HEK293 (cell line): ENCODE measurements around the gene EYS.

Source experiments
- CTCF ChIA-PET: fragments of 350-600 bp; formaldehyde crosslinking; extraction: SDS; loops from one replicate; lab custom pipeline; 2021; ENCODE audit warnings: antibody characterized with exemption; lab: Yijun Ruan, JAX
- POLR2A ChIA-PET: fragments of 300-600 bp; formaldehyde crosslinking; extraction: SDS; loops from one replicate; lab custom pipeline; 2020; ENCODE audit warnings: antibody characterized with exemption, inconsistent platforms; lab: Yijun Ruan, JAX
- H3K27ac ChIP-seq: fragments of 200-500 bp; sonication (Bioruptor generic); 2 replicates; pipeline ENCODE4 v1.5.1; 2014; ENCODE audit warnings: low read depth, low read length, control low read depth, inconsistent platforms; ENCODE audit errors: extremely low read depth
- H3K36me3 ChIP-seq, 2 experiments: fragments of 200-500 bp in 1 of 2; sonication (Bioruptor generic) in 1 of 2; 1 replicate in 1 of 2; 2 replicates in 1 of 2; pipeline ENCODE4 v1.5.1; 2014 to 2017; ENCODE audit warnings: inconsistent platforms in 2 of 2, low read length in 2 of 2; ENCODE audit not compliant: control insufficient read depth in 2 of 2, insufficient read depth in 1 of 2
- H3K4me1 ChIP-seq: fragments of 200-500 bp; sonication (Bioruptor generic); 2 replicates; pipeline ENCODE4 v1.5.1; 2014; ENCODE audit warnings: mild to moderate bottlenecking, low read length, inconsistent platforms; ENCODE audit not compliant: control insufficient read depth, insufficient read depth
- H3K4me3 ChIP-seq: 2 replicates; pipeline ENCODE4 v1.5.1; 2011; ENCODE audit warnings: low read depth, mild to moderate bottlenecking, control low read depth, low read length, moderate library complexity
- H3K9me3 ChIP-seq: fragments of 200-500 bp; sonication (Bioruptor generic); 2 replicates; pipeline ENCODE4 v1.5.1; 2014; ENCODE audit warnings: low read depth, low read length, inconsistent platforms; ENCODE audit not compliant: control insufficient read depth, insufficient read depth
- BCL11A ChIP-seq: fragments of 450-650 bp; formaldehyde crosslinking; IDR thresholded peaks from 2 replicates; pipeline ENCODE4 v1.5.1; 2016; ENCODE audit warnings: low read depth, missing biosample characterization, missing genetic modification characterization
- SALL2 ChIP-seq: fragments of 450-650 bp; formaldehyde crosslinking; IDR thresholded peaks from 2 replicates; pipeline ENCODE4 v1.5.0; 2017; ENCODE audit warnings: missing biosample characterization, mild to moderate bottlenecking, missing genetic modification characterization, borderline replicate concordance
- SP3 ChIP-seq: fragments of 450-650 bp; formaldehyde crosslinking; IDR thresholded peaks from 2 replicates; pipeline ENCODE4 v1.5.1; 2016; ENCODE audit warnings: missing biosample characterization, missing genetic modification characterization
- ZBTB6 ChIP-seq: fragments of 450-650 bp; formaldehyde crosslinking; IDR thresholded peaks from 2 replicates; pipeline ENCODE4 v1.5.1; 2017; ENCODE audit warnings: missing biosample characterization, missing genetic modification characterization
- ZIC2 ChIP-seq: fragments of 450-650 bp; formaldehyde crosslinking; IDR thresholded peaks from 2 replicates; pipeline ENCODE4 v1.5.1; 2016; ENCODE audit warnings: missing biosample characterization, missing genetic modification characterization
- ZNF175 ChIP-seq: fragments of 450-650 bp; formaldehyde crosslinking; IDR thresholded peaks from 2 replicates; pipeline ENCODE4 v1.5.1; 2016; ENCODE audit warnings: missing biosample characterization, missing genetic modification characterization
- ZNF19 ChIP-seq: fragments of 450-650 bp; formaldehyde crosslinking; IDR thresholded peaks from 2 replicates; pipeline ENCODE4; 2016; ENCODE audit warnings: missing biosample characterization, missing genetic modification characterization, low read depth
- ZNF248 ChIP-seq: fragments of 450-650 bp; formaldehyde crosslinking; IDR thresholded peaks from 2 replicates; pipeline ENCODE4 v1.5.1; 2017; ENCODE audit warnings: missing biosample characterization, missing genetic modification characterization
- ZNF350 ChIP-seq: fragments of 450-650 bp; formaldehyde crosslinking; IDR thresholded peaks from 2 replicates; pipeline ENCODE4 v1.5.0; 2017; ENCODE audit warnings: missing biosample characterization, mild to moderate bottlenecking, missing genetic modification characterization
- ZNF398 ChIP-seq: fragments of 450-650 bp; formaldehyde crosslinking; IDR thresholded peaks from 2 replicates; pipeline ENCODE4 v1.5.1; 2017; ENCODE audit warnings: missing biosample characterization, missing genetic modification characterization
- ZNF433 ChIP-seq: fragments of 450-650 bp; formaldehyde crosslinking; IDR thresholded peaks from 2 replicates; pipeline ENCODE4 v1.5.1; 2016; ENCODE audit warnings: missing biosample characterization, missing genetic modification characterization, low read depth
- ZNF571 ChIP-seq: fragments of 450-650 bp; formaldehyde crosslinking; IDR thresholded peaks from 2 replicates; pipeline ENCODE4 v1.5.0; 2017; ENCODE audit warnings: missing biosample characterization, missing genetic modification characterization
- ZNF768 ChIP-seq: fragments of 450-650 bp; formaldehyde crosslinking; IDR thresholded peaks from 2 replicates; pipeline ENCODE4 v1.5.1; 2018; ENCODE audit warnings: missing biosample characterization, mild to moderate bottlenecking, missing genetic modification characterization
- ZNF785 ChIP-seq: fragments of 450-650 bp; formaldehyde crosslinking; IDR thresholded peaks from 2 replicates; pipeline ENCODE4 v1.5.1; 2016; ENCODE audit warnings: missing biosample characterization, missing genetic modification characterization
- TF ChIP-seq, protein P1 (sequence below): fragments of 450-650 bp; formaldehyde crosslinking; IDR thresholded peaks from 2 replicates; pipeline ENCODE4 v1.5.1; 2017; ENCODE audit warnings: missing biosample characterization, missing genetic modification characterization
- TF ChIP-seq, protein P2 (sequence below): fragments of 450-650 bp; formaldehyde crosslinking; IDR thresholded peaks from 2 replicates; pipeline ENCODE4 v1.5.1; 2016; ENCODE audit warnings: missing biosample characterization, missing genetic modification characterization
- TF ChIP-seq, protein P3 (sequence below): fragments of 450-650 bp; formaldehyde crosslinking; IDR thresholded peaks from 2 replicates; pipeline ENCODE4 v1.5.1; 2016; ENCODE audit warnings: missing biosample characterization, missing genetic modification characterization
- TF ChIP-seq, protein P4 (sequence below): fragments of 450-650 bp; formaldehyde crosslinking; IDR thresholded peaks from 2 replicates; pipeline ENCODE4 v1.5.1; 2017; ENCODE audit warnings: missing biosample characterization, missing genetic modification characterization
- TF ChIP-seq, protein P5 (sequence below): fragments of 450-650 bp; formaldehyde crosslinking; IDR thresholded peaks from 2 replicates; pipeline ENCODE4 v1.5.1; 2016; ENCODE audit warnings: missing biosample characterization, missing genetic modification characterization, borderline replicate concordance

The EYS gene

DNA sequence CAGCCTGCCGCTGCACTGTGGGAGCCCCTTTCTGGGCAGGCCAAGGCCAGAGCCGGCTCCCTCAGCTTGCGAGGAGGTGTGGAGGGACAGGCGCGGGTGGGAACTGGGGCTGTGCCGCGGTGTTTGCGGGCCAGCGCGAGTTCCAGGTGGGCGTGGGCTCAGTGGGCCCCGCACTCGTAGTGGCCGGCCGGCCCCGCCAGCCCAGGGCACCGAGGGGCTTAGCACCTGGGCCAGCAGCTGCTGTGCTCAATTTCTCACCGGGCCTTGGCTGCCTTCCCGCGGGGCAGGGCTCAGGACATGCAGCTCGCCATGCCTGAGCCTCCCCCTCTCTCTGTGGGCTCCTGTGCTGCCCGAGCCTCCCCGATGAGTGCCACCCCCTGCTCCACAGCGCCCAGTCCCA is 1683.3 kb downstream of the EYS start:
- no peak overlapping the region for H3K27ac ChIP-seq
- no peaks in the 10 kb centered on the region for H3K9me3 ChIP-seq
- no peaks in the 10 kb centered on the region for H3K4me1 ChIP-seq
- no peak overlapping the region for H3K4me3 ChIP-seq
- no peaks in the 10 kb centered on the region for H3K36me3 ChIP-seq
- CTCF ChIA-PET = no interaction called here
- TF ChIP-seq, protein P1, sequence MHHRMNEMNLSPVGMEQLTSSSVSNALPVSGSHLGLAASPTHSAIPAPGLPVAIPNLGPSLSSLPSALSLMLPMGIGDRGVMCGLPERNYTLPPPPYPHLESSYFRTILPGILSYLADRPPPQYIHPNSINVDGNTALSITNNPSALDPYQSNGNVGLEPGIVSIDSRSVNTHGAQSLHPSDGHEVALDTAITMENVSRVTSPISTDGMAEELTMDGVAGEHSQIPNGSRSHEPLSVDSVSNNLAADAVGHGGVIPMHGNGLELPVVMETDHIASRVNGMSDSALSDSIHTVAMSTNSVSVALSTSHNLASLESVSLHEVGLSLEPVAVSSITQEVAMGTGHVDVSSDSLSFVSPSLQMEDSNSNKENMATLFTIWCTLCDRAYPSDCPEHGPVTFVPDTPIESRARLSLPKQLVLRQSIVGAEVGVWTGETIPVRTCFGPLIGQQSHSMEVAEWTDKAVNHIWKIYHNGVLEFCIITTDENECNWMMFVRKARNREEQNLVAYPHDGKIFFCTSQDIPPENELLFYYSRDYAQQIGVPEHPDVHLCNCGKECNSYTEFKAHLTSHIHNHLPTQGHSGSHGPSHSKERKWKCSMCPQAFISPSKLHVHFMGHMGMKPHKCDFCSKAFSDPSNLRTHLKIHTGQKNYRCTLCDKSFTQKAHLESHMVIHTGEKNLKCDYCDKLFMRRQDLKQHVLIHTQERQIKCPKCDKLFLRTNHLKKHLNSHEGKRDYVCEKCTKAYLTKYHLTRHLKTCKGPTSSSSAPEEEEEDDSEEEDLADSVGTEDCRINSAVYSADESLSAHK (tag by site-specific recombination) = no peak
- TF ChIP-seq ZNF785 (tag by site-specific recombination) (no peak), ZNF398 (tag by site-specific recombination) (no peak), ZNF350 (tag by site-specific recombination) (no peak), ZNF175 (tag by site-specific recombination) (no peak), ZNF433 (tag by site-specific recombination) (no peak), ZNF768 (no peak), ZBTB6 (tag by site-specific recombination) (no peak), BCL11A (tag by site-specific recombination) (no peak), ZNF248 (tag by site-specific recombination) (no peak), SP3 (tag by site-specific recombination) (no peak), ZNF19 (tag by site-specific recombination) (no peak), ZNF571 (tag by site-specific recombination) (no peak), ZIC2 (no peak), SALL2 (tag by site-specific recombination) (no peak)
- TF ChIP-seq, protein P2, sequence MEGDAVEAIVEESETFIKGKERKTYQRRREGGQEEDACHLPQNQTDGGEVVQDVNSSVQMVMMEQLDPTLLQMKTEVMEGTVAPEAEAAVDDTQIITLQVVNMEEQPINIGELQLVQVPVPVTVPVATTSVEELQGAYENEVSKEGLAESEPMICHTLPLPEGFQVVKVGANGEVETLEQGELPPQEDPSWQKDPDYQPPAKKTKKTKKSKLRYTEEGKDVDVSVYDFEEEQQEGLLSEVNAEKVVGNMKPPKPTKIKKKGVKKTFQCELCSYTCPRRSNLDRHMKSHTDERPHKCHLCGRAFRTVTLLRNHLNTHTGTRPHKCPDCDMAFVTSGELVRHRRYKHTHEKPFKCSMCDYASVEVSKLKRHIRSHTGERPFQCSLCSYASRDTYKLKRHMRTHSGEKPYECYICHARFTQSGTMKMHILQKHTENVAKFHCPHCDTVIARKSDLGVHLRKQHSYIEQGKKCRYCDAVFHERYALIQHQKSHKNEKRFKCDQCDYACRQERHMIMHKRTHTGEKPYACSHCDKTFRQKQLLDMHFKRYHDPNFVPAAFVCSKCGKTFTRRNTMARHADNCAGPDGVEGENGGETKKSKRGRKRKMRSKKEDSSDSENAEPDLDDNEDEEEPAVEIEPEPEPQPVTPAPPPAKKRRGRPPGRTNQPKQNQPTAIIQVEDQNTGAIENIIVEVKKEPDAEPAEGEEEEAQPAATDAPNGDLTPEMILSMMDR (tag by site-specific recombination) = no peak
- TF ChIP-seq, protein P3, sequence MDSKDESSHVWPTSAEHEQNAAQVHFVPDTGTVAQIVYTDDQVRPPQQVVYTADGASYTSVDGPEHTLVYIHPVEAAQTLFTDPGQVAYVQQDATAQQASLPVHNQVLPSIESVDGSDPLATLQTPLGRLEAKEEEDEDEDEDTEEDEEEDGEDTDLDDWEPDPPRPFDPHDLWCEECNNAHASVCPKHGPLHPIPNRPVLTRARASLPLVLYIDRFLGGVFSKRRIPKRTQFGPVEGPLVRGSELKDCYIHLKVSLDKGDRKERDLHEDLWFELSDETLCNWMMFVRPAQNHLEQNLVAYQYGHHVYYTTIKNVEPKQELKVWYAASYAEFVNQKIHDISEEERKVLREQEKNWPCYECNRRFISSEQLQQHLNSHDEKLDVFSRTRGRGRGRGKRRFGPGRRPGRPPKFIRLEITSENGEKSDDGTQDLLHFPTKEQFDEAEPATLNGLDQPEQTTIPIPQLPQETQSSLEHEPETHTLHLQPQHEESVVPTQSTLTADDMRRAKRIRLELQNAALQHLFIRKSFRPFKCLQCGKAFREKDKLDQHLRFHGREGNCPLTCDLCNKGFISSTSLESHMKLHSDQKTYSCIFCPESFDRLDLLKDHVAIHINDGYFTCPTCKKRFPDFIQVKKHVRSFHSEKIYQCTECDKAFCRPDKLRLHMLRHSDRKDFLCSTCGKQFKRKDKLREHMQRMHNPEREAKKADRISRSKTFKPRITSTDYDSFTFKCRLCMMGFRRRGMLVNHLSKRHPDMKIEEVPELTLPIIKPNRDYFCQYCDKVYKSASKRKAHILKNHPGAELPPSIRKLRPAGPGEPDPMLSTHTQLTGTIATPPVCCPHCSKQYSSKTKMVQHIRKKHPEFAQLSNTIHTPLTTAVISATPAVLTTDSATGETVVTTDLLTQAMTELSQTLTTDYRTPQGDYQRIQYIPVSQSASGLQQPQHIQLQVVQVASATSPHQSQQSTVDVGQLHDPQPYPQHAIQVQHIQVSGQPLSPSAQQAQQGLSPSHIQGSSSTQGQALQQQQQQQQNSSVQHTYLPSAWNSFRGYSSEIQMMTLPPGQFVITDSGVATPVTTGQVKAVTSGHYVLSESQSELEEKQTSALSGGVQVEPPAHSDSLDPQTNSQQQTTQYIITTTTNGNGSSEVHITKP (tag by site-specific recombination) = no peak
- TF ChIP-seq, protein P4, sequence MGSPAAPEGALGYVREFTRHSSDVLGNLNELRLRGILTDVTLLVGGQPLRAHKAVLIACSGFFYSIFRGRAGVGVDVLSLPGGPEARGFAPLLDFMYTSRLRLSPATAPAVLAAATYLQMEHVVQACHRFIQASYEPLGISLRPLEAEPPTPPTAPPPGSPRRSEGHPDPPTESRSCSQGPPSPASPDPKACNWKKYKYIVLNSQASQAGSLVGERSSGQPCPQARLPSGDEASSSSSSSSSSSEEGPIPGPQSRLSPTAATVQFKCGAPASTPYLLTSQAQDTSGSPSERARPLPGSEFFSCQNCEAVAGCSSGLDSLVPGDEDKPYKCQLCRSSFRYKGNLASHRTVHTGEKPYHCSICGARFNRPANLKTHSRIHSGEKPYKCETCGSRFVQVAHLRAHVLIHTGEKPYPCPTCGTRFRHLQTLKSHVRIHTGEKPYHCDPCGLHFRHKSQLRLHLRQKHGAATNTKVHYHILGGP (tag by site-specific recombination) = no peak
- TF ChIP-seq, protein P5, sequence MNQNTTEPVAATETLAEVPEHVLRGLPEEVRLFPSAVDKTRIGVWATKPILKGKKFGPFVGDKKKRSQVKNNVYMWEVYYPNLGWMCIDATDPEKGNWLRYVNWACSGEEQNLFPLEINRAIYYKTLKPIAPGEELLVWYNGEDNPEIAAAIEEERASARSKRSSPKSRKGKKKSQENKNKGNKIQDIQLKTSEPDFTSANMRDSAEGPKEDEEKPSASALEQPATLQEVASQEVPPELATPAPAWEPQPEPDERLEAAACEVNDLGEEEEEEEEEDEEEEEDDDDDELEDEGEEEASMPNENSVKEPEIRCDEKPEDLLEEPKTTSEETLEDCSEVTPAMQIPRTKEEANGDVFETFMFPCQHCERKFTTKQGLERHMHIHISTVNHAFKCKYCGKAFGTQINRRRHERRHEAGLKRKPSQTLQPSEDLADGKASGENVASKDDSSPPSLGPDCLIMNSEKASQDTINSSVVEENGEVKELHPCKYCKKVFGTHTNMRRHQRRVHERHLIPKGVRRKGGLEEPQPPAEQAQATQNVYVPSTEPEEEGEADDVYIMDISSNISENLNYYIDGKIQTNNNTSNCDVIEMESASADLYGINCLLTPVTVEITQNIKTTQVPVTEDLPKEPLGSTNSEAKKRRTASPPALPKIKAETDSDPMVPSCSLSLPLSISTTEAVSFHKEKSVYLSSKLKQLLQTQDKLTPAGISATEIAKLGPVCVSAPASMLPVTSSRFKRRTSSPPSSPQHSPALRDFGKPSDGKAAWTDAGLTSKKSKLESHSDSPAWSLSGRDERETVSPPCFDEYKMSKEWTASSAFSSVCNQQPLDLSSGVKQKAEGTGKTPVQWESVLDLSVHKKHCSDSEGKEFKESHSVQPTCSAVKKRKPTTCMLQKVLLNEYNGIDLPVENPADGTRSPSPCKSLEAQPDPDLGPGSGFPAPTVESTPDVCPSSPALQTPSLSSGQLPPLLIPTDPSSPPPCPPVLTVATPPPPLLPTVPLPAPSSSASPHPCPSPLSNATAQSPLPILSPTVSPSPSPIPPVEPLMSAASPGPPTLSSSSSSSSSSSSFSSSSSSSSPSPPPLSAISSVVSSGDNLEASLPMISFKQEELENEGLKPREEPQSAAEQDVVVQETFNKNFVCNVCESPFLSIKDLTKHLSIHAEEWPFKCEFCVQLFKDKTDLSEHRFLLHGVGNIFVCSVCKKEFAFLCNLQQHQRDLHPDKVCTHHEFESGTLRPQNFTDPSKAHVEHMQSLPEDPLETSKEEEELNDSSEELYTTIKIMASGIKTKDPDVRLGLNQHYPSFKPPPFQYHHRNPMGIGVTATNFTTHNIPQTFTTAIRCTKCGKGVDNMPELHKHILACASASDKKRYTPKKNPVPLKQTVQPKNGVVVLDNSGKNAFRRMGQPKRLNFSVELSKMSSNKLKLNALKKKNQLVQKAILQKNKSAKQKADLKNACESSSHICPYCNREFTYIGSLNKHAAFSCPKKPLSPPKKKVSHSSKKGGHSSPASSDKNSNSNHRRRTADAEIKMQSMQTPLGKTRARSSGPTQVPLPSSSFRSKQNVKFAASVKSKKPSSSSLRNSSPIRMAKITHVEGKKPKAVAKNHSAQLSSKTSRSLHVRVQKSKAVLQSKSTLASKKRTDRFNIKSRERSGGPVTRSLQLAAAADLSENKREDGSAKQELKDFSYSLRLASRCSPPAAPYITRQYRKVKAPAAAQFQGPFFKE (tag by site-specific recombination) = no peak
- POLR2A ChIA-PET = no interaction called here
